Measurements from ENCODE around the gene PTPRZ1.

Gene PTPRZ1

DNA sequence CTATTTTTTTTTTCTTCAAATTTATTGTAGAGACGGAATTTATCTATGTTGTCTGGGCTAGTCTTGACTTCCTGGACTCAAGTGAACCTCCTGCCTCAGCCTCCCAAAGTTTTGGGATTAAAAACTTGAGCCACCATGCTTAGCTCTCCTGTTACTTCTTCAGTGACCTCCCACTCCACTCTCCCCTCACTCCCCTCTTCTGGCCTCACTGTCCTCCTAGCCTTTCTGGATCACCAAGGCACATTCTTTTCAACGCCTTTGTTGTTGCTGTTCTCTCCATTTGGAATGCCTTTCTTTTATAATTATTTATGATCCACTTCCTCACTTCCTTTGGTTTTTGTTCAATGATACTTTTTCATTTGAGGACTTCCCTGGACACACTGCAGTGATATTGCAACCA lies 17.9 kb downstream of the PTPRZ1 start:
- DNase-seq (ENCODE audit: low read depth in 2 of 2, low spot score in 1 of 2) = no peak

DNA sequence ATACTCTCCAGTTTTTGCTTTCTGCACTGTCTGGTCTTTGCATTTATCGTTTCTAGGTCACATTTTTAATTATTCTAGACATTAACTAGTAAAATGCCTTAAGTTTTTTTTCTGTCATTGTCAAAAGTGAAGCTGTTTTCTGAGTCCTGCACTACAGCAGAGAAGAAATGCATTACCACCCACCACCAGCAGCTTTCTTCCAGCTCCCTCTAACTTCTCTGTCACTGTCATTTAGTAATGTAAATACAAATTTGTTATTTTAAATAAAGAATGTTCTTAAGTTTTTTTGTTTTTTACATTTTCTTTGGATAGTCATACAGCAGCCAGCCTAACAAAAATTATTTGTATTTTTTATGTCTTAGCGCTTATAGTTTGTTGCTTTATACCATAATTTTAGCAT lies 18.8 kb downstream of the PTPRZ1 start:
- no peak for DNase-seq (ENCODE audit: low read depth in 2 of 2, low spot score in 1 of 2)

DNA sequence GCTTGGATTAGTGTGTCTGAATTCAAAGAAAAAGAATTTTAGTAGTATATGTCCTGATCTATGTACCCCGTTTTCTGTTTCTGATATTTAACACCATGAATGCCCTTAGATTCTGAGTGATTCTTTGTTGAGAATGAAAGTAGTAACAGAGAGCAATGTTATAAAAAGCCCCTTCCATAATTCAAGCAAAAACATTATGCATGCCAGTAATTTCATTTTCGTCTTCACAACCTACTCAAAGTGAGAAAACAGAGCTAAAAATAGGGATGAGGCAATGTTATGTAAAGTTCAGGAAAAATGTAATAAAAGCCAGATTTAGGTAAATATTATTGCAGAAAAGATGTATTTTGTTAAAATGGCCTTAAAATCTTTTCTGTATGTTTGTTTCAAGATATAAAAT lies 28.1 kb downstream of the PTPRZ1 start:
- DNase-seq (ENCODE audit: low read depth in 2 of 2, low spot score in 1 of 2) = no peak

DNA sequence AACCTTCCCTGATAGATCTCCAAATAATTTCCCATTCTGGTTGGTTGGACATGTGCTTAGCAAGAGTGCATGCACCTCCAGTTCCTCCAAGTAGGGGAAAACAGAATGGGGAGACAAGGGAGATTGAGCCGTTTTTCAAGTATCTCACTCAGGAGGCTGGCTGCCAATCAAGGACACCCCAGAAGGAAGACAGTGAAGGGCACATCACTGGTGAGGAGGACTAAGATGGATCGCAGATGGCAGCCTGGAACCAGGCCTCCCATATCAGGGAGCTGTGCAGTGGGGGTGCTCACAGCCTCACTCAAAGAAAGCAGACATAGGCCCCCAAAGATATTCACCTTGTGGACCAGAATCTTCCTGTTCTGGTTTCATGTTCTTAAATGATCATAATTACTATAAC lies 31.2 kb downstream of the PTPRZ1 start:
- no peak for DNase-seq (ENCODE audit: low read depth in 2 of 2, low spot score in 1 of 2)

DNA sequence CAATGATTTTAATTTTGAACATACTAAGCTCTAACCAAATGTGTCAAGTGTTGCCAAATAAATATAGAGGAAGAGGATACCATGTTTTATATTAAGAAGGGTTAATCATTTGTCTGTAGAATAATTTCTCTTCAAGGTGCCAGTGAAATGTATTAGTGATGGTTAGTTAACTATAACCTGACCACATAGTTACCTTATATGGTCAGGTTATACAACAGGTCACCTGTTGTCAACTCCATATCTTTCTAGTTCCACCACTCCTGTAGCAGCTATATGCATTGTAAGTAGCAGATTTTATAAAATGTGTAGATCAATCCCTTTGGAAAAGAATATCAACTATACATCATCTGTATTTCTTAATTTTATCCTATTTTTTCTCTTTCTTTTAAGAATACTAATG lies 35.1 kb downstream of the PTPRZ1 start:
- no peak for DNase-seq (ENCODE audit: low read depth in 2 of 2, low spot score in 1 of 2)

DNA sequence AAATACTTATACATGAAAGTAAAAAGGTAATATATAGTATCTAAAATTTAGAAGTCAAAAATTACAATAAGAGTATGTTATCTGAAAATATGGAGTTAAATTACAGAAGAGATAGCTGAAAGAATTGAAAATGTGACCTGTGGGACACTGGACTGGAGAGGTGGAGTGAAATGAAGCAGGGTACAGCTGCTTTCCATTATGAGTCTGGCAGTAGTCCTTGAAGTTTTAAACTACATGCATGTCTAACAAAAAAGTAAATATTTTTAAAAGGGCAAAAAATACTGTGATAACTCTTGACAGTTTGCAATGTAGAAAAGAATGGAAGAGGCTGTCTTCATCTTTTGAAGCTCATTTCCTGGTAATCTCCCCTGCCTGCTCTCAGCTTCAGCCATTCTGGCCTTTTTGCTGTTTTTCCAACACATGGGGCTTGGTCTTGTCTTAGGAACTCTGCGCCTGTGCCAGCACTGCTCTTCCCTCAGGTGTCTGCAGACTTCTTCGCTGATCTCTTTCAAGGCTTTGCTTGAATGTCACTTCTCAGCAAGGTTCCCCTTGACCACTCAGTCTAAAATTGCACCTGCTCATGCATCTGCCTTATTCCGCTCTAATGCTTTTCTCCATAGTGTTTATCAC lies 36.9 kb downstream of the PTPRZ1 start:
- DNase-seq (ENCODE audit: low read depth in 2 of 2, low spot score in 1 of 2) = no peak

DNA sequence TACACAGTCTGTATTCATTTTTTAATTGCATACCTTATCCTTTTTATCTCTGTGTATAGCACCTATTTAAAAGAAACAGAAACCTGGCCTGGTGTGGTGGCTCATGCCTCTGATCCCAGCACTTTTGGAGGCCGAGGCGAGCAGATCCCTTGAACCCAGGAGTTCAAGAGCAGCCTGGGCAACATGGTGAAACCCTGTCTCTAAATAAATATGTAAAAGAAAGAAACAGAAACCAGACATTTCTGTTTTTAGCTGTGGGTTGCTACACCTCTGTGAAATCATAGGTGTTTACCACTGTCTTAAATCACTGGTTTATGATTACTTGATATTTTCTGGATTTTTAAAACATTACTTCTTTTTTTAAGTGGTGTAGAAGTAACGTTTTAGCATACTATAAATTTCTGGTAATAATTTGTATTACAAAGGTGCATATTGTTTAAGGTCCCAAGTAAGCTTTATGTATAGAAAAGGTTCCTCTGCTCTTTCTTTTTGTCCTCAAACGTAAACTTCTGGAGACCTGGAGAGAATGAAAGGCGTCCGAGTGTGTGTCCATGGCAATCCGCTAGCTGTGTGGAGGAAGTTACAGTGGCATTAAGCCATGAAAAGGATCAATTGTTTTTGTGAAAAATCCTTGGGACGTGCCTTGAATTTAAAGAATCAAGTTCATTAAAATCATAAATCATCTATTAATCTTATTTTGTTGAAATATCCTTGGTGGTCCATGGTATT lies 41.1 kb downstream of the PTPRZ1 start:
- no peak for DNase-seq (ENCODE audit: low read depth in 2 of 2, low spot score in 1 of 2)

DNA sequence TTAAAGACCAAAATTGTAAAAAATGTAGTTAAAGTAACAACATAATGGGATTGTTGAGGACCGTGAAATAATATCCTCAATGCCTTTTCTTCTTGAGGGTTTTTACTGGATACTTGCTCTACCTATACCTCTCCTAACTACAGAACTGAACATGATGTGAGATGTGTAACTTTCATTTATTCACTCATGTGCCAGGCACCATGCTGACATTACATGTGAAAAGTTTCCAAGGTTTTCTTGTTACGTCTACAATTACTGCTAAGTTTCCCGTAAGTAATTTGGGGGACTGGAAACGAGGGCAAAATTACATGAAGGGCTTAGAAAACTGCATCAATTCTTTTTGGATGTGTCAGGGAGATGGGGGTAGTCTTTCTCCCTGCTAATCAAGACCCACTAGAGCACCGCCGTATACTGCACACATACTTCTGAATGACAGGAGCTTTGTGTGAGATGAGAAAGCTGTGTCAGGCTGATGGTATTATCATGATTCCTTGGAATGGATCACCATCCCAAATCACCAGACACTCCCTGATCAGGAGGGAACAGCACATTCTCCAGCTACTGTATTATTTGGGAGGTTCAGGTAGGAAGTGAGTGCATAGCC lies 41.8 kb downstream of the PTPRZ1 start:
- DNase-seq (ENCODE audit: low read depth in 2 of 2, low spot score in 1 of 2) = no peak

DNA sequence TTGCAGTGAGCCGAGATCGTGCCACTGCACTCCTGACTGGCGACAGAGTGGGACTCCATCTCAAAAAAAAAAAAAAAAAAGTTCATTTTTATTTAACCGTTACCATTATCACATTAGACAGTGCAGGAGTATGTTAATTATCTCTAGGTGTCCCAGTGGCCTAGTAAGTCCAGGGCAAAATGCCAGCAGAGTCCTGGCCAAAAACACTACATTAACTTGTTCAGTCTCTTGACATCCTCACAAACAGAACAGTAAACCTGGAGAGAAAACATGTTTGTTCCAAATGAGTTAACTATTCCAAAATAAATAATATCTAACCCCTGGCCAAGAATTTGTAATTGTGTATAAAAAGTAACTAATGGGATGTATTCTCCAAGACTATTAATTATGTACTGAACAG lies 43.2 kb downstream of the PTPRZ1 start:
- DNase-seq (ENCODE audit: low read depth in 2 of 2, low spot score in 1 of 2) = no peak

DNA sequence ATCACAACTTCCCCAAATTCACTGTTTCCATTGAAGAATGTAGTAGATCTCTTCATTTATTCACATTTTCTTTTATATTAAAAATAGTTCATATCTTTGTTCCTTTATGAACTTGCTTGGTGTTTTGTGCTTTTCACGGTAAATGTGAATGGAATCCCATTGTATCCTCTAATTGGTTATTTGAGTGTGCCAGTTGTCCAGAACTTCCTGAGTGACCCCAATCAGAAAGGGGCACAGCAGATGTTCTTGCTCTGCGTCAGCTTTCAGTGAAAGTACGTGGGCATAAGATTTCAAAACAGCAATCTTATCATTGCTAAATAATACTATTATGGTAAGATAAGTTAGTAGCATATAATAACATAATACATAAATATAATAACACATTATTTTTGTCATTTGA lies 47.0 kb downstream of the PTPRZ1 start:
- DNase-seq (ENCODE audit: low read depth in 2 of 2, low spot score in 1 of 2) = no peak

DNA sequence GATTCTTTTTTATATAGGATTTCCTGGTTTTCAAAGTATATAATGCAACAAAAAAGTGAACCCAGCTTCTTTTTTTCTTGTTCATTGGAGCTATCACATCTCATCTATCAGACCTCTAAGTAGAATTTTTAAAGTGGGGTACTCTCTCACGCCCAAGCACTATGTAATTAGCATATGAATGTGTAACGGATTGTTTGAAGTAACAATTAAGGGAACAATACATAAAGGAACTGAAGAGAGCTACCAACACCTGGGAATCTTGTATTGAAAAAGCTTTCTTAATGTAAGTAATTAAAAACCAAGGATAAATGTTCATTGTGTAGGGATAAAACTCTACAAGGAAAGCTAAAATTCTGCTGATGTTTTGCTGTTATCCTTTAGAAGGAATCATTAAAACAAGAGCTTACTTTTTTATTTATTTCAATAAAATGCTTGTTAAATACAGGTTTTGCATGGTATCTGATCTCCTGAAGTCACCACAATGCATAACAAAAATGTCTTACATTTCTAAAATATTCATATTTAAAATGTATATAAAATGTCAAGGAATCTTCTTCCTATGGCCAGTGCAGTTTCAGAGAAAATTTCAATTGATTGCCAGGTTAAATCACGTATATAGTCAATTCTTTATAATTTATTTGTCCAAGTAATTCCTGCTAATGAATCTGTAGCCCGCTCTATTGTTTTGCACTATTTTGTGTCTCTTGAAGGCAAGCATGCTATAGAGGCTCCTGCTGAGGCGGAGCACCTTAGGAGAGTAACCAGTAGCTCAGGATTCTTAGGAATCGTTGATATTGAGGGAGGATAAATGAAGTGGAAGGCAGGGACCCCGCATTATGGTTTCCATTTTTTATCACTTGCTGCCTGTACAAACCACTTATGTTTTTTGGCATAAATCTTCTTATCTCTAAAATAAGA lies 51.6 kb downstream of the PTPRZ1 start:
- no peak for DNase-seq (ENCODE audit: low read depth in 2 of 2, low spot score in 1 of 2)

DNA sequence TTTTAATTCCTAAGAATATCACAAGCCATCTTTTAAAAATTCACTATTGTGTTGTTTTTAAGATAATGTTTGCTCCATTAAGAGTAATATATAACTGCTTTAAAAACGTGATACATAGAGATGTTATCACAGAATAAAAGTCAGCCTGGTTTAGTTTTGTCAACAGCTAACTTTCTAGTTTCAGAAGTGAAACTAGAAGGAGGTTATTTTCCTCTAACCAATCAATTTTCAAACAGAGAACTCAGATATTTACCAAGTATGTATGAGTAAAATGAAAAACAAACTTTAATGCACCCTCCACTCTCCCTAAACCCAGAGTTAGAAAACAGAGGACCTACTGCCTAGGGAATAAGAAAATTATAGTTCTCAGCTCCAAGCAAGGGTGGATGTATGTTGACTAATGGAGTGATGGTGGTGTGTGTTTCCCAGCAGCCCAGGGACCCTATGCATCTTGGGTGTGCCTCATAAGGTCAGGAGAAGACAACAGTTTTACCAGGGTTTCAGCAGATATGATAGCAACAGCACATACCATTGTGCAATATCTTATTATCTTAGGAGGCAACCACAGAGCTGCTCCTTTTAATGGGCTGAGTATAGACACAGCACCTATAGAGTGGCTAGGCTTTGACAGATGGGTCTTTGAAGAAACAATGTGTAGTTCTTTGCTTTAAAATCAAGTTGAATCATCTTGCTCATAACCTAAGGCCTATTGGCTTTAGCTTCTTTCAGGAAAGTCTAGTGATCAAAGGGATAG lies 58.4 kb downstream of the PTPRZ1 start:
- no peak for DNase-seq (ENCODE audit: low read depth in 2 of 2, low spot score in 1 of 2)

DNA sequence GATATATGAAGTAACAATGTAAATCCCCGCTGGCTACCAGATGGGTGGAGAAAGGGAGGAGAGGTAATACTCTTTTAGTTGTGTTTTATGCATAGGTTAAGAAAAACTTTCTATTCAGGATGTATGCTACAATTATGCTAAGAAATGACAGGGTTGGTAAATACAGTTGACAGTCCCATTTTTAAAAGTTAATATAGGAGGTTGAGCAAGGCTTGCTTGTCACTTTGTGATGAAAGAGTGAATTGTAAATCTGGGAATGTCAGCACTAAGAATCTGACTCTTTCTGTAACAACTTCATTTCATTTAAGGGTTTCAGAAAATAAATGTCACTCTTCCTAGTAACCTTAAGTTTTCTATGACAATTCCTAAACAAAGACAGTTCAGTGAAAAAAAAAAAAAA lies 59.8 kb downstream of the PTPRZ1 start:
- DNase-seq (ENCODE audit: low read depth in 2 of 2, low spot score in 1 of 2) = no peak

DNA sequence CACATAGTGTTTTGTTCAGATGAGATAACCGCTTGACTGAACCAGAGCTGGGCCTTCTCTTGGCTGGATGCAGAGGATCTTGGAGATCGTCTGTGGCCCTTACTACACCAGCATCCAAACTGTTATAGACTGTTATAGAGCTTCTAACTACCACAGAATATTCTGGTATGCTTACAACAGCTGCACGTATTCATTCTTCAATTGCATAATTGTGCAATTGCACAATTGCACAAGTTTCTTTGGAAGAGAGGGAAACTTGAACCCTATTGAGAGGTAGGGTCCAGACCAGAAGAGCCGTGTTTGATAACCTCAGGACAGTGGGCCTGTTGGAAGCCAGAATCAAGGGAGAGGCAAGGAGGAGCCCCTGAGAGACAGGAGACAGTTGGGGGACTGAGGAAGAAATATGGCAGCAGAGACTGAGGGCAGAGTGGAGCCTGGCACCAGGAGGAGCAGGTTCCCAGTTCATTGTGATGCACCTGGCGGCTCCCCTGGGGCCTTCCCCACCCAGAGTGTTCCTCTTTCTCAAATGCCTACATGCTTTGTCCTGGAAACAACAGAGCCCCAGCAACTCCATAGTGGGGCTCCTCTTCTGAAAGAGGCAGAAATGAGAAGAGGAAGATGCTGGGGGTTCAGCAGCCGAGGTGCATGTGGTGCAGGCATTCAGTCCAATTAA lies 64.1 kb downstream of the PTPRZ1 start:
- no peak for DNase-seq (ENCODE audit: low read depth in 2 of 2, low spot score in 1 of 2)

DNA sequence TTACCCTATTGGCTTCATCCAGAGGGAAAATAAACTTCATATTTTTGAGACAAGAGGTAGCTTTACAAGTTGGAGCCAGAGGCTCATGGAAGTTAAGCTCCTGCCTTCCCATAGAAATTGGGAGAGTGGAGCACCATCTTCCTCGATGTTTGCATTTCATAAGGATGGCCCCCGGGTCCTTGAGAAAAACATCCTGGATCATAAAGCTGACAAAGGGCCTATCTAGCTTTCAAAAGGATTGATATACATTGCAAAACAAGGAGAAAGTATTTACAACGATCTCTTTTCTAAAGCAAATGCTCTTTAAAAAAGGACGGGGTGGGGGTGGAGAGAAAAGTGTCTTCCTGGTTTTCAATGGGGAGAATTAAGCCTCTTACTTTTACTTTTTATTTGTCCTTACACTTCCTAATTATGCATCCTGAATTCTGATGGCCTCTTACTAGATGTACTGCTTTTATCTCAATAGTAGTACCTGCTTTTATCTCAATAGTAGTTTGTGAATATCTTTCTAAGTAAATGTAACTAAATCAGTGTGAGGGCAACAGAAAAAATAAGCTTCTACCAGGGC lies 65.6 kb downstream of the PTPRZ1 start:
- no peak for DNase-seq (ENCODE audit: low read depth in 2 of 2, low spot score in 1 of 2)

DNA sequence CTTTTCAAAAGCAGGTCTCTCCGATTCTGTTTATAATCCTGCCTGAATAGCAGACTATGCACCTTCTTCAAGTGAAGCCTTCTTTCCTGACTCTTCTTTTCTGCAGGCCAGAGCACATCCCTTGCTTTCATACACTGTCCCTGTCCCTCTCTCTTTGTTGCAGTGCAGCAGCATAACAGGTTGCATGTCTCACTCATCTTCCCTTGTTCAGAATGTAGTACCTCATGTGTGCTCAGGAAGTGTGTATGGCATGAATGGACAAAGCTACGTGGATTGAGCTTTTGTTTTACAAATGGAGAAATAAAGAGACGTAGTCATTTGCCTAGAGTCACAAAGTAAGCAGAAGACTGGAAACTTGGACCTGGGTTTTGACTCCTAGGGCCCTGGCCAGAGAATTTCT lies 68.0 kb downstream of the PTPRZ1 start:
- no peak for DNase-seq (ENCODE audit: low read depth in 2 of 2, low spot score in 1 of 2)

DNA sequence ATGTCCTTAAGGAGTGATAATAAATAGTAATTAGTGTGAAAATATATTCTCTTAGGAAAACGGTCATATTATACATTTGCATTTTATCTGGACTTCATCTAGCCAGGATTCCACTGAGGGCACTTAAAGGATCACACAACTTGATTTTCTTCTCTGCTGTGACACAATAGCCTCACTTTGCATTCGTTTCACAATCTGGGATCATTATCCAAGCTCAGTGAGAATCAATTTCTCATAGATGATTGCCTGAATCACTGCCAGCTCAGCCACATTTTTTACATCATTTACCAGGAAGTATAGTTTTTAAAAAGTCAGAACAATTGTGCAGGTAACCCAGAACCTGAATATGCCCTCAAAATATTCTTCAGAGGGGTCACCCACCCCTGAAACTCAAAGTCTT lies 68.9 kb downstream of the PTPRZ1 start:
- DNase-seq (ENCODE audit: low read depth in 2 of 2, low spot score in 1 of 2) = no peak

DNA sequence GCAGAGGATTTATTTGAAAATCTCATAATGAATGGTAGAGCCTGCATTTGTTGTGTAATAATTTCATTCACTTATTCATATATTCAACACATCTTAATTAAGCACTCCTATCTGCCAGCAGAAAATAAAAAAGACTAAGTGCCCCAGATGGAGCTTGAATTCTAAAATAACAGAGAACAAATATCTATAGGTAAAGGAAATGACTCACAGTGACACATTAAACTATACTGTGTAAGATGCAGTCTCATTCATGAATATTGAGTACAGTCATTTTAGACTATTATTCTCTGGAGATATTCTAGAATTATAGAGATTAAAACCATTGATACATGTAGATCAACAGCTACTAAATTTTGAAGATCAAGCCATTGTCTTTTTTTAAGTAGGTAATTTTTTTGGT lies 72.1 kb downstream of the PTPRZ1 start:
- no peak for DNase-seq (ENCODE audit: low read depth in 2 of 2, low spot score in 1 of 2)

DNA sequence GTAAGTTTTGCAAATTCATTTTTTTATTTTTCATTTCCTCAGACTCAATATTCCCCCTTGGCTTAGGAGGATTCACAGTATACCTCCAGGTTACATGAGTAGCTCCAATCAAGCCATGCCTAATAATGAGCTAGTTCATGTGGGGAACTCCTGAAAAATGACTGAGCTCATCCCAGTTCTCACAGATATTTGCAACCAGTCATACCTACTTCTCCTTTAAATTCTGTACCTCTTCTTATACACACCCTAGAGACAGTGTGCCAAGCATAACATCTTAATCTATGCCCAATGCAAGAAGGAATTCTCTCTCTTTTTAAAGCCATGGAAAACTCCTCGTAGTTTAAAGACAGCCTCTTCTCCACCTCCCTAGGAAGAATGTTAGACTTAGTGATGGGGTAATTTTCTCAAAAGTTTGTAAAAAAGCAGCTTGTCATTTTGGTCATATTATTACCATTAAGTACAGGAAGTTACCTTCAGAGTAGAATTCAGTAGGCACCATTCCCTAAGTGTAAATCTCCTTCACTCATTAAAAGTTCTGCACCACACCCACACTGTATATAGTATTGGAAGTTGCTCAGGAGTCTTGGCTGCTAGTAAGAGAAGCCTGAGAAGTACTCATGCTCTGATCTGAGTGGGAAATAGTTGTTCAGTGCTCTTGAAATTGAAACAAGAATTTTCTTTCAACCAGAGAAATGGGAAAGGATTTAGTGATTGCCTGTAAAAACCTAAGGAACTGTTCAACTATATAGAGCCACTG lies 72.7 kb downstream of the PTPRZ1 start:
- no peak for DNase-seq (ENCODE audit: low read depth in 2 of 2, low spot score in 1 of 2)

All from stimulated activated CD8-positive, alpha-beta memory T cell treated with anti-CD3 and anti-CD28 coated beads, Interleukin-4, amount 100 ng/mL, for 4 hours (primary cell).